ENCODE measurements around the gene ZKSCAN5.
"Not testable (repeated sequence)": the region's sequence is repeated elsewhere in the genome, so short reads cannot be mapped to it uniquely, and the experiment has no call there.

ZKSCAN5 gene

DNA sequence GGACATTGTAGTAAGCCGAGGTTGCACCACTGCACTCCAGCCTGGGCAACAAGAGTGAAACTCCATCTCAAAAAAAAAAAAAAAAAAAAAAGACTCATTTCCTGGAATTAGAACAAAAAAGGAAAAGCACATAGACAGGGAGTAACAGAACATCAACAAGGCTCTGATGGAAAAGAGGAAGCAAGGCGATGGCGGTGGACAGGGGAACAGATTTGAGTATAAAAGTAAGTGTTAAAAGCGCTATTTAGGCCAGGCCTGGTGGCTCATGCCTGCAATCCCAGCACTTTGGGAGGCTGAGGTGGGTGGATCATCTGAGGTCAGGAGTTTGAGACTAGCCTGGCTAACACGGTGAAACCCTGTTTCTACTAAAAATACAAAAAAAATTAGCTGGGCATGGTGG, 40.8 kb downstream of the ZKSCAN5 start:
- H3K4me3 ChIP-seq, H3K27ac ChIP-seq: not testable (repeated sequence)

DNA sequence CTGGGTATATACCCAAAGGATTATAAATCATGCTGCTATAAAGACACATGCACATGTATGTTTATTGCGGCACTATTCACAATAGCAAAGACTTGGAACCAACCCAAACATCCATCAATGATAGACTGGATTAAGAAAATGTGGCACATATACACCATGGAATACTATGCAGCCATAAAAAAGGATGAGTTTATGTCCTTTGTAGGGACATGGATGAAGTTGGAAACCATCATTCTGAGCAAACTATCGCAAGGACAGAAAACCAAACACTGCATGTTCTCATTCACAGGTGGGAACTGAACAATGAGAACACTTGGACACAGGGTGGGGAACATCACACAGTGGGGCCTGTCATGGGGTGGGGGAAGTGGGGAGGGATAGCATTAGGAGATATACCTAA, 45.1 kb downstream of the ZKSCAN5 start:
- H3K27ac ChIP-seq, H3K4me3 ChIP-seq: not testable (repeated sequence)

DNA sequence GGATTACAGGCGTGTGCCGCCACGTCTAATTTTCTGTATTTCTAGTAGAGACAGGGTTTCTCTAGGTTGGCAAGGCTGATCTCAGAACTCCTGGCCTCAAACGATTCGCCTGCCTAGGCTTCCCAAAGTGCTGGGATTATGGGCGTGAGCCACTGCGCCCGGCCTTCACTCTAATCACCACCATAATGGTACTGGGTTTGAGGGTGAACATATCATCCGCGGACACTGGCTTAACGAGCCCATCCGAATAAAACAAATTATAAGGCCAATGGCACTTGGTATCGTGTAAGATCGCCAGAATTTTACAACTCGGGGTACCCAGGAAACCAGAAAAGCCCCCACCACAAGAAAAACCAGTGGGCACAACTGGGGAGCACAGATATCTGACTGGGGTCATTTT, 46.9 kb downstream of the ZKSCAN5 start:
- H3K4me3 ChIP-seq = peak overlapping the region; percentile 61 to 97 (median 74)
- H3K27ac ChIP-seq = peak overlapping the region; percentile 38 to 97 (median 88)

DNA sequence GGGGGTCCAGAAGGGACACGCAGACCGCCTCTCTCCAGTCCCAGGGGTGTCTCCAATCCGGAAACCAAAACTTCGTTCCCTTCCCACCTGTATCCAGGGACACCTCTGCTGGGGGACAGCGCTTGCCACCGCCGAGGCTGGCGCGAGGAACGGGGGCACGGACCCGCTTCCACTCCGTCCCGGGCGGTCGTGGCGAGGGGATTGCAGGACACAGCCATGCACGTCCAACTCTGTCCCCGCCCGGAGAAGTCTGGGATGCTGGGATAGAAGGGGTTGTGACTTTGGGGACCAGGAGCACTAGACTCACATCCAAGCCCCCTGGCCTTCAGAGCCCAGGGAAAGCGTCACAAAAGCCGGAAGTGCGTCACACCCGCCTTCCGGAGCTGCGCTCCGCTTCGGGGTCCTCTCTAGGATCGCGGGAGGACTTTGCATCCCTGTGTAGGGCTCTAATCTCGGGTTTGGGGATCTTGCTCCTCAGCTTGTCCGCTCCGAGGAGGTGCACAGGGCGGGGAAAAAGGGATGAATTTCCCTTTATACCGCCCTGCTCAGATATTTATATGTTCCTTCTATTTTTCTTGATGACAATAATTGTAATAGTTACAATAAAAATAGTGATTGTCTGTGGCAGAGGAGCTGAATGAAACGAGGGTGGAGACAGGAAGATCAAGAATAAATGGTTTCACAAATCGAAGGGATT, 47.5 kb downstream of the ZKSCAN5 start, which contains the start of gene FAM200A:
Gene FAM200A, minus strand, starts transcription at position 348 of the 697 bp plus-strand sequence. CDS start 3,707 bp downstream, outside the sequence.
- peak within 1 kb of the TSS; percentile 38 to 97 (median 88) for H3K27ac ChIP-seq
- H3K4me3 ChIP-seq = peak within 1 kb of the TSS; percentile 61 to 97 (median 74)

DNA sequence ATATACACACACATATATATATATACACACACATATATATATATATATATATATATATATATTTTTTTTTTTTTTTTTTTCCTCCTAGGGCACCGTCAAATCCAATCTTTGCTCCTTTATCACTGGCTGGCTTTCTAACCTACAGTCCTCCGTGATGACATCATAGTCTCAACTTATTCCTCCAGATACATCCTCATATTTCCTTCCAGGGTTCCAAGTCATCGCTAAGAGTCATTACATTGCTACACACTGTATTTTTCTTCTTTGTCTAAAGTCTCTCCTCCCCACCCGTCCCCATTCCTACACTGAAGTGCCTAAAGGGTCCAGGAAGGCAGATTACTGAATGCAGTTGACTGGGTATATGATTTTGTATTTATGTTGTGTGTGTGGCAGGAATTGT, 48.6 kb downstream of the ZKSCAN5 start:
- no peak overlapping the region for H3K27ac ChIP-seq
- no peak overlapping the region for H3K4me3 ChIP-seq

DNA sequence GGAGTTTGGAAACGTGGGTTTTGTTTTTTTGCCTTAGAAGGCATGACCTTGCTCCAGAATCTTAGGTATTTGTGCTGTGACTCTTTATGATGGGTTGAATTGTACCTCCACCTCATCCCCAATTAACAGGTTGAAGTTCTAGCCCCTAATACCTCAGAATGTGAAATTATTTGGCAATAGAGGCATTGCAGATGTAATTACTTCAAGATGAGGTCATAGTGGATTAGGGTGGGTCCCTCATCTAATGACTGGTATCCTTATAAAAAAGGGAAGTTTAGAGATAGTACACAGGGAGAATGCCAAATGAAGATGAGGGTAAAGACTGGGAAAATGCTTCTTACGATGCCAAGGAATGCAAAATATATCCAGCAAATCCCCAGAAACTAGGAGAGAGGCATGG, 50.5 kb downstream of the ZKSCAN5 start:
- H3K27ac ChIP-seq = no peak overlapping the region
- no peak overlapping the region for H3K4me3 ChIP-seq

DNA sequence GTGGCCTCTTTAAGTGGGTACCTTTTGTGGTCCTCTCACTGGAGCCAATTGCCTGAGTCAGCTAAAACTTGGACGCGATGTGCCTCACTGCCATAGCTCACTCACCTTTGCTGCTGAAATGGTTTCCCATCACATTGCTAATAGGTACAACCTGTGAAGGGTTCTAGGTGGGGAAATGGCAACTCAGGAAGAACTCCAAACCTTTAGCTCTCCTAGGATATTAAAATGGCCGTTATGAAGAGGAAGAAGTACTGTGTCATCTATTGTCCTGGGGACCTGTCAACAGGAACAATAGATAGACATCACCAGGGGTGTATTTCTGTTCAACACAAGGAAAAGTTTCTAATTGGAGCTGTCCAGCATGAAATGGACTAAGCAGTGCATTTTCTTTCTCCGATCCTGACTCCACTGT, 52.7 kb downstream of the ZKSCAN5 start:
- H3K27ac ChIP-seq = peak overlapping the region in 19 of 21 experiments; percentile 93 to 100 (median 98)
- H3K4me3 ChIP-seq = peak overlapping the region; percentile 64 to 99 (median 83)

DNA sequence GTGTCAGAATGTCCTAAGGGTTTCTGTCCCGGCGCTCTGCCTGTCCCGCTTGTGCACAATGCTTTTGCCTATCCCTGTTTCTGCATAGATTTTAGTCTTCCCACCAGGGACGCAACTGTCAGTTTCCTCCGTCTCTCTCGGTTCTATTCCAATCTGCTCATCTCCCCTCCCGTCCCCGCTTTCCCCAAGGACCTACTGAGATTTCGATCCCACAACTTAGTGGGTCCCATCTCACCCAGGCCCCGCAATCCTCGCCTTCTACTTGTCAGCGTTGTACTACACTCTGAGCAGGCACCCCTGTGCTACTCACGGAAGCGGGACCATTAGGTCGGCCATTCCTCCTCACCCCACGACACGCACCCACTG, 53.5 kb downstream of the ZKSCAN5 start:
- Histone ChIP-seq H3K4me3 (peak overlapping the region; percentile 64 to 99 (median 83)), H3K27ac (peak overlapping the region; percentile 89 to 100 (median 98))

DNA sequence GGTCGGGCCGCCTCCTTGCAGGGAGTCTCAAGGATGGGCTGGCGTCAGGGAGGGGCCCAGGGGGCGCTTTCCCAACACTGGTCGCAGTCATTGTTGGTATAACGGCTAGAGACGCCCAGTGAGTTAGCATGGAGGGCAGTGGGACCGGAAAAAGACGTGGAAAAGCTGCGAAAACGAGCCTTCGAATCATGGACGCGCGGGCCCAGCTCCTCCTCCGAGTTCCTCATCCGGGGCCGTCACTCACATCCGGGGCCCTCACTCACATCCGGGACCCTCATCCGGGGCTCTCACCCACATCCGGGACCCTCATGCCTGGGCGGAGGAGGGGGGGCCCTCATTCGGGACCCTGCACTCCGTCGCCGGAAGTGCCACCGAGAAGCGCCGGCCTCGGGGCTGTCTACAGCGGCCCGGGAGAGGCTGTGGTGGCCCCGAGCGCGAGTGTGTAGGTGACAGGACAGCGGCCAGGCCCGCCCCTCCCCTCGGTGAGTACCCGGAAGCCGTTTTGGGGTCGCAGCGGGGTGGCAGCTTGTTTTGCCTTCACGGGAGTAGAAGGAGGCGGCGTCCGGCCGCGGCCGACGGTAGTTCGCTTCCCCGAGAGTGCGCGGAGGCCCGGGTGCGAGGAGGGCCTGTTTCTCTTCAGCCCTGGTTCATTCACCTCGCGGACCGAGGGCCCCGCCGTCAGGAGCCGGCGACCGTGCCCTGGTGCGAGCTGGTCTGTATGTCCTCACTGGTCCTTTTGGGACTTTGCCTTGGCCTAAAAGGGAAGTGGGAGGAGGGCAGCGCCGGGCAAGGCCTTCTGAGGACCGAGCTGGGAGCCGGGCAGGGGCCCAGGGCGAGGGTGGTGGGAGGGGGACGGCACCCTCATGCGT, 54.1 kb downstream of the ZKSCAN5 start, which contains the start of gene ZNF655:
Gene ZNF655, plus strand, starts transcription at position 337 of the 869 bp plus-strand sequence. CDS start 1,918 bp downstream, outside the sequence.
- H3K4me3 ChIP-seq = peak within 1 kb of the TSS; percentile 64 to 99 (median 83)
- H3K27ac ChIP-seq = peak within 1 kb of the TSS; percentile 89 to 100 (median 98)

DNA sequence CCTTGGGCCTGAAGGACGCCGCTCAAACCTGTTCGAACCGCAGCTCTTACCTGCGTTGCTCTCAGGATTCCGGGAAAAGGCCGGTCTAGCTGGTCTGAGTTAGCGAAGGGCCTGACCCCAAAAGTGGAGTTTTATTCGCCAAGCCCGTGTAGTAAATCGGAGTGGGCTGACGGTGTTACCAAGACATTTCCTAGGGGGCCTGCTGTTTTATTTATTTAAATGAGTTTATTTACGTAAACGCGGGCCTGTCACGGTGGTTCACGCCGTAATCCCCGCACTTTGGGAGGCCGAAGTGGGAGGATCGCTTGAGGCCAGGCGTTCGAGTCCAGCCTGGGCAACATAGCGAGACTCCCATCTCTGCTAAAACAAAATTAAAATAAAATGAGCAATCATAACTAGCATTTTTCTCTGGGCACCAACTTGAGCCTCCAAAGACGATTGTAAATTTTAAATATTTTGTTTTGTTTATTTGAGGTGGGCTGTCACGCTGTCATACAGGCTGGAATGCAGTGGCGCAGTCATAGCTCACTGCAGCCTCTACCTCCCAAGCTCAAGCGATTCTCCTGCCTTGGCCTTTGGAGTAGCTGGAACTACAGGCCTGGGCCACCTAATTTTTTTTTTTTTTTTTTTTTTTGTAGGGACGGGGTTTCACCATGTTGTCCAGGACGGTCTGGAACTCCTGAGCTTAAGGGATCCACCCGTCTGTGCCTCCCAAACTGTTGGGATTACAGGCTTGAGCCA, 54.9 kb downstream of the ZKSCAN5 start:
- peak overlapping the region; percentile 64 to 99 (median 83) for H3K4me3 ChIP-seq
- peak overlapping the region; percentile 89 to 100 (median 98) for H3K27ac ChIP-seq

DNA sequence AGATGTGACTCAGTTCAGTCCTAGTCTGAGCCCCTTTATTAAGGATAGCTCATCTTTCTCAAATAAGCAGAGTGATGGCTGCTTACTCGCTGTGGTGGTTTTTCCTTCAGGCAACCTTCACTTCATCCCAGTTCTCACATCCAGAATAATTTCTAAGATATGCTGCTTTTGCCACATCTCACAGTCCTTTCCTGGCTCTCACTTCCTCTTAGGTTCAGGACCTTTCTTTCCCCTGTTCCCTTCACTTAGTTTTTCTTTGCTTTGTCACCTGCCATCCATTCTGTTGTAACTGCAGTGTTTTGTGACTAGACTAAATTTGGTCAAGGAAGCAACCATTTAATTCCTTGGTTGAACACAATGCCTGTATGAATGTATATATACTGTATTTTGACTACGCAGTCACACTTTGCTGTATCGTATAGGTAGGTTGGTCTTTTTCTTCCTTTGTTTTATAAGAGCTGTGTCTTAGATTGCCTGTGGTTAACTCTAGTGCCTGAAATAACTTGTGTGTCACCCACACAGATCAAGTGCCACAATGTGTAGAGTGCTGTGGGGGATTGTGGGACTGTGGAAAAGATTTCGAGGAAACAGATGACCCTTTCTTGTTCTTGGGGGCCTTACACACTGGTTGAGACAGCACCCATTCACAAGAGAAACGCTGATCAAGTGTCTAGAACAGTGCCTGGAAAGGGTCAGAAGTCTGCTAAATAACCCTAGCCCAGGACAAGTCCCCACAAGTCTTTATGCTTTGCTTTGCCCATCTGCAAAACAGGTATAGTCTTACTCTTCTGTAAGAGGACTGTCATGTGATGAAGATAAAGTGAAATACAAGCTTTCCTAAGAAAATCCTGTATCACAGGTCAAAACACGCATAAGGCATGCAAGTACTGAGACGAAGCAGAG, 56.6 kb downstream of the ZKSCAN5 start:
- H3K27ac ChIP-seq = peak overlapping the region in 17 of 21 experiments; percentile 5 to 98 (median 57)
- H3K4me3 ChIP-seq = peak overlapping the region in 1 of 7 experiments; percentile 2

DNA sequence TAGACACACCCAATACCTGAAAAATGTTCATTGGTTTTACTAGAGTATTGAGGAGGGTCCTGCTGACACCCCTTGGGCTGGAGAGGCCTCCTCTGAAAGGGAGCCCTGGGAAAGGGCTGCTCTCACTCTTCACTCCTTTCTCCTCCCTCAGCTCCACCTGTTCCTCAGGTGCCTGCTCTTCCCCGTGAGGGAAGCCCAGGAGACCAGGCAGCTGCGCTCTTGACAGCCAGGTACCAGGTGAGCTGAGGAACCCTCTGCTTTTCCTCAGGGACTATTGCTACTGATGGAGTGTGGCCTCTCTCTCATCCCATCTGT, 57.2 kb downstream of the ZKSCAN5 start:
- peak overlapping the region in 15 of 21 experiments; percentile 15 to 98 (median 62) for H3K27ac ChIP-seq
- H3K4me3 ChIP-seq = peak overlapping the region in 1 of 7 experiments; percentile 2

DNA sequence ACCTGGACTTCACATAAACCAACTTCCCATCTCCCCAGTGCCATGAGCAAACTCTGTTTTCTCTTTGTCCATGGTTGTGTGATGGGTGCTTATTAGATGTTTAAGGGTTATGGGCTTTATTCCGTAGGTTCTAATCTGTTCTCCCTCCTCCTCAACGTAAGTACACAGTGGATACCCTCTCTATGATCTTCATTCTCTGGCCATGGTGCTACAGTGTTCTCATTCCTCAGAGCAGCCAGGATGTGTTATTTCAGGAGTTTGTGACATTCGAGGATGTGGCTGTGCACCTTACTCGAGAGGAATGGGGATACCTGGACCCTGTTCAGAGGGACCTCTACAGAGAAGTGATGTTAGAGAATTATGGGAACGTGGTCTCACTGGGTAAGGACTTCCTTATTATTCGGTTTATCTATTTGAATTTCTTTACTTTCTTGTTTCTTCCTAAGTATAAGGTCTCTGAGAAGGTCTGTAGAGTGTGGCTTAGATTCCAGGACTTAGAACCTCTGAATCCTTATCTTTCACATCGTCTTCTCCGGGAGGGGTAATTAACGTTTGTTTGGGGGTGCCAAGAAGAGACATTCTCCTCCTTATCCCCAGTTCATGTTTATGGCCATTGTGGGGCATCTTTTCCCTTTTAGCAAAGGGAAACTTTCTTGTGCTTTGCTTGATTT, 57.8 kb downstream of the ZKSCAN5 start:
- Histone ChIP-seq H3K27ac (peak overlapping the region in 17 of 21 experiments; percentile 1 to 98 (median 62)), H3K4me3 (no peak overlapping the region)

DNA sequence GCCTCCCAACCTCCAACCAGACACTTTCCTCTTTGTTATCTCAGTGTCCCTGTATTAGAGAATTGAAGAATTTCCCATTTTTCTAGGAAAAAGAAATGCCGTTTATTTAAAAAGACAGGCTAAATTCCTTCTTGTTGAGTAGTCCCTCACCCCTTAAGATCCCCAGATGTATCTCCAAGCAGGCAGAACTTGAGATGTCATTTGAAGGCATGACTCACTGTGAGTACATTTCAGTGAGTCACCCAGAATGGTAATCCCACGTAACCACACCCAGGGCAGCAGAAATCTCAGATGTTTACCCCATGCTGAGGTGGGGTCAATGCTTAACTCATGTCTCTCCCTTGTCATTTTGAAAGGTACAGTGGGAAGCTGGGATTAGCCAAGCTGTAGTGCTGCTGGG, 58.4 kb downstream of the ZKSCAN5 start:
- peak overlapping the region in 17 of 21 experiments; percentile 1 to 98 (median 62) for H3K27ac ChIP-seq
- H3K4me3 ChIP-seq = no peak overlapping the region

DNA sequence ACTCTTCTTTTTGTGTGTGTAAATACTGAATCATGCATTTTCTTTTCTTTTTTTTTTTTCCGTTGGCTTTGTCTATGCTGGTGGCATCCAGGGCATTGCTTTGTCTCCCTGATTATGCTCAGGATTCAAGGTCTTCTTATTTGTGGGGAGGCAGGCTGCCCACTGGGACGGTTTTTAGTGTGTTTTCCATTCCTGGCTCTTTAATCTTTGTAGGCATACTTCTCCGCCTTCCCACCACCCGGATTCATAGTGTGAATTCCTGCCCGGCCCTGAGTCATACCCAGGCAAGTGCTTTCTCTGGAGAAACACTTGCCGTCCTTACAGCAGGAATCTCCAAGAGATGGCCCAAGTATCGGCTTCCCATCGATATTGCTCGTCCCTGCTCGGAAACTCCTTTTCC, 59.2 kb downstream of the ZKSCAN5 start:
- Histone ChIP-seq H3K4me3 (no peak overlapping the region), H3K27ac (peak overlapping the region in 12 of 21 experiments; percentile 21 to 74 (median 55))

DNA sequence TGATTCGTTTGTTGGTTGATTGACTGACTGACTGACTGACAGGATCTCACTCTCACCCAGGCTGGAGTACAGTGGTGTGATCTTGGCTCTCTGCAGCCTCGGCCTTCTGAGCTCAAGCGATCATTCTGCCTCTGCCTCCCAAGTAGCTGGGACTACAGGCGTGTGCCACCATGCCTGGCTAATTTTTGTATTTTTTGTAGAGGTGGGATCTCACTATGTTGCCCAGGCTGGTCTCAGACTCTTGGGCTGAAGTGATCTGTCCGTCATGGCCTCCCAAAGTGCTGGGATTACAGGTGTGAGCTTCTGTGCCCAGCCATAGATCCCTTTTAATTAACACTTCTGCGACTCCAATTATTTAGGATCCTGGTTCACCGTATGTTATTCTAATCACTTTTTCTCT, 64.3 kb downstream of the ZKSCAN5 start:
- H3K4me3 ChIP-seq, H3K27ac ChIP-seq: not testable (repeated sequence)

DNA sequence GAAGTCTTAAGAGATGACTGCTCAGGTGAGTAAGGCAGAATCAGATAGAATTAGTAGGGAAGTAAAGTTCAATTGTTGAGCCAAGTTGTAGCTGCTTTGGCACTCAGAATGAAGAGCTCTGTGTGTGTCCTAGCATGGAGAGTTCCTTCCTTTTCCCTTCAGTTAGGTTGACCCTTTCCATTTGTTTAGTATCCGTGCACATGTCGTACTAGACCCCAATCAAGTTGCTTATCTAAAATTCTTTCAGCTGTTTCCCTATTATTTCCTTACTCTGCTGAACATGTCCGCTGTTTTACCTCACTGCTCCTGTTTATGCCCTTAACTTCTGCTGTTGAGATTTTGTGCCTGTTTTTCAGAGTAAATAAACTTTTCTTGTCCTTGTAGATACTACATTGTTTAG, 67.3 kb downstream of the ZKSCAN5 start:
- no peak overlapping the region for H3K27ac ChIP-seq
- H3K4me3 ChIP-seq = no peak overlapping the region

DNA sequence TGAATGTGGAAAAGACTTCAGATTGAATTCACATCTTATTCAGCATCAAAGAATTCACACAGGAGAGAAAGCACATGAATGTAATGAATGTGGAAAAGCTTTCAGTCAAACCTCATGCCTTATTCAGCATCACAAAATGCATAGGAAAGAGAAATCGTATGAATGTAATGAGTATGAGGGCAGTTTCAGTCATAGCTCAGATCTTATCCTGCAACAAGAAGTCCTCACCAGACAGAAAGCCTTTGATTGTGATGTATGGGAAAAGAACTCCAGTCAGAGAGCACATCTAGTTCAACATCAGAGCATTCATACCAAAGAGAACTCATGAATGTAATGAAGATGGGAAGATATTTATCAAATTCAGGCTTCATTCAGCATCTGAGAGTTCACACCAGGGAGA, 68.8 kb downstream of the ZKSCAN5 start:
- Histone ChIP-seq H3K4me3 (no peak overlapping the region), H3K27ac (no peak overlapping the region)

All from skin epidermis (tissue), 12 donors.